HEK293 (cell line): Measurements from ENCODE around the gene GCK.

ENCODE experiments used
- CTCF ChIA-PET: fragments of 350-600 bp; formaldehyde crosslinking; extraction: SDS; loops from one replicate; lab custom pipeline; 2021; ENCODE audit warnings: antibody characterized with exemption; lab: Yijun Ruan, JAX
- POLR2A ChIA-PET: fragments of 300-600 bp; formaldehyde crosslinking; extraction: SDS; loops from one replicate; lab custom pipeline; 2020; ENCODE audit warnings: antibody characterized with exemption, inconsistent platforms; lab: Yijun Ruan, JAX
- H3K27ac ChIP-seq: fragments of 200-500 bp; sonication (Bioruptor generic); 2 replicates; pipeline ENCODE4 v1.5.1; 2014; ENCODE audit warnings: low read depth, low read length, control low read depth, inconsistent platforms; ENCODE audit errors: extremely low read depth
- H3K36me3 ChIP-seq, 2 experiments: fragments of 200-500 bp in 1 of 2; sonication (Bioruptor generic) in 1 of 2; 1 replicate in 1 of 2; 2 replicates in 1 of 2; pipeline ENCODE4 v1.5.1; 2014 to 2017; ENCODE audit warnings: inconsistent platforms in 2 of 2, low read length in 2 of 2; ENCODE audit not compliant: control insufficient read depth in 2 of 2, insufficient read depth in 1 of 2
- H3K4me1 ChIP-seq: fragments of 200-500 bp; sonication (Bioruptor generic); 2 replicates; pipeline ENCODE4 v1.5.1; 2014; ENCODE audit warnings: mild to moderate bottlenecking, low read length, inconsistent platforms; ENCODE audit not compliant: control insufficient read depth, insufficient read depth
- H3K4me3 ChIP-seq: 2 replicates; pipeline ENCODE4 v1.5.1; 2011; ENCODE audit warnings: low read depth, mild to moderate bottlenecking, control low read depth, low read length, moderate library complexity
- H3K9me3 ChIP-seq: fragments of 200-500 bp; sonication (Bioruptor generic); 2 replicates; pipeline ENCODE4 v1.5.1; 2014; ENCODE audit warnings: low read depth, low read length, inconsistent platforms; ENCODE audit not compliant: control insufficient read depth, insufficient read depth
- EGR2 ChIP-seq: fragments of 450-650 bp; formaldehyde crosslinking; IDR thresholded peaks from 2 replicates; pipeline ENCODE4 v1.5.1; 2016; ENCODE audit warnings: low read depth, missing biosample characterization, missing genetic modification characterization
- PRDM10 ChIP-seq: fragments of 450-650 bp; formaldehyde crosslinking; IDR thresholded peaks from 2 replicates; pipeline ENCODE4 v1.5.1; 2016; ENCODE audit warnings: missing biosample characterization, missing genetic modification characterization
- ZBTB8A ChIP-seq: fragments of 450-650 bp; formaldehyde crosslinking; IDR thresholded peaks from 2 replicates; pipeline ENCODE4 v1.5.1; 2016; ENCODE audit warnings: missing biosample characterization, missing genetic modification characterization
- ZFHX2 ChIP-seq: fragments of 450-650 bp; formaldehyde crosslinking; conservative IDR thresholded peaks from 2 replicates; pipeline ENCODE4 v1.5.1; 2016; ENCODE audit warnings: missing biosample characterization, missing genetic modification characterization
- ZIC2 ChIP-seq: fragments of 450-650 bp; formaldehyde crosslinking; IDR thresholded peaks from 2 replicates; pipeline ENCODE4 v1.5.1; 2016; ENCODE audit warnings: missing biosample characterization, missing genetic modification characterization
- ZNF184 ChIP-seq: fragments of 450-650 bp; IDR thresholded peaks from 2 replicates; pipeline ENCODE4 v1.5.1; 2018; ENCODE audit warnings: missing biosample characterization, mild to moderate bottlenecking, missing genetic modification characterization
- ZNF324 ChIP-seq: fragments of 450-650 bp; formaldehyde crosslinking; IDR thresholded peaks from 2 replicates; pipeline ENCODE4 v1.5.1; 2016; ENCODE audit warnings: missing biosample characterization, missing genetic modification characterization
- ZNF639 ChIP-seq: fragments of 450-650 bp; formaldehyde crosslinking; IDR thresholded peaks from 2 replicates; pipeline ENCODE4 v1.5.1; 2016; ENCODE audit warnings: missing biosample characterization, missing genetic modification characterization
- TF ChIP-seq, protein P1 (sequence below): fragments of 450-650 bp; formaldehyde crosslinking; IDR thresholded peaks from 2 replicates; pipeline ENCODE4 v1.5.1; 2016; ENCODE audit warnings: missing biosample characterization, missing genetic modification characterization
- TF ChIP-seq, protein P2 (sequence below): fragments of 450-650 bp; formaldehyde crosslinking; IDR thresholded peaks from 2 replicates; pipeline ENCODE4 v1.5.1; 2016; ENCODE audit warnings: missing biosample characterization, missing genetic modification characterization
- TF ChIP-seq, protein P3 (sequence below): fragments of 450-650 bp; formaldehyde crosslinking; IDR thresholded peaks from 2 replicates; pipeline ENCODE4 v1.5.1; 2016; ENCODE audit warnings: missing biosample characterization, missing genetic modification characterization
- TF ChIP-seq, protein P4 (sequence below): fragments of 450-650 bp; formaldehyde crosslinking; IDR thresholded peaks from 2 replicates; pipeline ENCODE4 v1.5.1; 2016; ENCODE audit warnings: missing biosample characterization, missing genetic modification characterization

The GCK gene

DNA sequence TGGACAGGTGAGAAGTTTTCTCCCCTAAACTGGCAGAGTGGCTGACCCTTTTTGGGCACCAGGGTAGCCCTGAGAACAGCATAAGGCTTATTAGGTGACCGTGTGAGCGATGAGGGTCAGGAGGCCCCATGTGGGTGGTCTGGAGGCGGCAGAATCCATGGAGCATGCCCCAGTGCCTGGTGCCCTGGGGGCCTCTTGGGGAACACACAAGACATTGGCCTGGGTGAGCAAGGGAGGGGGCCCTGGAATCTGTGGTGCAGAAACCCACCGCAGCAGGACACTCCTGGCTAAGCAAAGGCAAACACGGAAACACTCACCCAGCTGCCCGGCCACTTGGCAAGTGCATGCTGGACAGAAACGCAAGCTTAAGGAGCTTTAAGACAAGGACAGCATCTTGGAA, 41.0 kb upstream of the GCK start:
- peak; percentile 41; the same call in 1 of the 2 replicates for TF ChIP-seq EGR2 (tag by site-specific recombination)
- TF ChIP-seq ZNF324 (tag by site-specific recombination) = no peak
- TF ChIP-seq, protein P1, sequence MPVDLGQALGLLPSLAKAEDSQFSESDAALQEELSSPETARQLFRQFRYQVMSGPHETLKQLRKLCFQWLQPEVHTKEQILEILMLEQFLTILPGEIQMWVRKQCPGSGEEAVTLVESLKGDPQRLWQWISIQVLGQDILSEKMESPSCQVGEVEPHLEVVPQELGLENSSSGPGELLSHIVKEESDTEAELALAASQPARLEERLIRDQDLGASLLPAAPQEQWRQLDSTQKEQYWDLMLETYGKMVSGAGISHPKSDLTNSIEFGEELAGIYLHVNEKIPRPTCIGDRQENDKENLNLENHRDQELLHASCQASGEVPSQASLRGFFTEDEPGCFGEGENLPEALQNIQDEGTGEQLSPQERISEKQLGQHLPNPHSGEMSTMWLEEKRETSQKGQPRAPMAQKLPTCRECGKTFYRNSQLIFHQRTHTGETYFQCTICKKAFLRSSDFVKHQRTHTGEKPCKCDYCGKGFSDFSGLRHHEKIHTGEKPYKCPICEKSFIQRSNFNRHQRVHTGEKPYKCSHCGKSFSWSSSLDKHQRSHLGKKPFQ = no peak
- TF ChIP-seq ZFHX2 (tag by site-specific recombination) = peak; percentile 46; the same call in 1 of the 2 replicates
- Histone ChIP-seq H3K9me3 (no peaks in the 10 kb centered on the region), H3K27ac (no peak overlapping the region), H3K4me1 (no peaks in the 10 kb centered on the region), H3K4me3 (no peak overlapping the region), H3K36me3 (no peaks in the 10 kb centered on the region)
- ChIA-PET CTCF (interaction anchor here (0.9 kb wide), 1 partner anchor 16 kb away, joined by 3 read pairs; no protein-coding TSS in a partner anchor), POLR2A (no interaction called here)

- H3K4me3 ChIP-seq = no peak overlapping the region
- H3K36me3 ChIP-seq = no peaks in the 10 kb centered on the region
- no peaks in the 10 kb centered on the region for H3K9me3 ChIP-seq
- no peaks in the 10 kb centered on the region for H3K4me1 ChIP-seq
- TF ChIP-seq ZNF639 (tag by site-specific recombination) = no peak
- TF ChIP-seq, protein P2, sequence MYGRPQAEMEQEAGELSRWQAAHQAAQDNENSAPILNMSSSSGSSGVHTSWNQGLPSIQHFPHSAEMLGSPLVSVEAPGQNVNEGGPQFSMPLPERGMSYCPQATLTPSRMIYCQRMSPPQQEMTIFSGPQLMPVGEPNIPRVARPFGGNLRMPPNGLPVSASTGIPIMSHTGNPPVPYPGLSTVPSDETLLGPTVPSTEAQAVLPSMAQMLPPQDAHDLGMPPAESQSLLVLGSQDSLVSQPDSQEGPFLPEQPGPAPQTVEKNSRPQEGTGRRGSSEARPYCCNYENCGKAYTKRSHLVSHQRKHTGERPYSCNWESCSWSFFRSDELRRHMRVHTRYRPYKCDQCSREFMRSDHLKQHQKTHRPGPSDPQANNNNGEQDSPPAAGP (tag by site-specific recombination) = no peak
- TF ChIP-seq ZIC2 (tag by site-specific recombination) = peak; percentile 44
- TF ChIP-seq, protein P3, sequence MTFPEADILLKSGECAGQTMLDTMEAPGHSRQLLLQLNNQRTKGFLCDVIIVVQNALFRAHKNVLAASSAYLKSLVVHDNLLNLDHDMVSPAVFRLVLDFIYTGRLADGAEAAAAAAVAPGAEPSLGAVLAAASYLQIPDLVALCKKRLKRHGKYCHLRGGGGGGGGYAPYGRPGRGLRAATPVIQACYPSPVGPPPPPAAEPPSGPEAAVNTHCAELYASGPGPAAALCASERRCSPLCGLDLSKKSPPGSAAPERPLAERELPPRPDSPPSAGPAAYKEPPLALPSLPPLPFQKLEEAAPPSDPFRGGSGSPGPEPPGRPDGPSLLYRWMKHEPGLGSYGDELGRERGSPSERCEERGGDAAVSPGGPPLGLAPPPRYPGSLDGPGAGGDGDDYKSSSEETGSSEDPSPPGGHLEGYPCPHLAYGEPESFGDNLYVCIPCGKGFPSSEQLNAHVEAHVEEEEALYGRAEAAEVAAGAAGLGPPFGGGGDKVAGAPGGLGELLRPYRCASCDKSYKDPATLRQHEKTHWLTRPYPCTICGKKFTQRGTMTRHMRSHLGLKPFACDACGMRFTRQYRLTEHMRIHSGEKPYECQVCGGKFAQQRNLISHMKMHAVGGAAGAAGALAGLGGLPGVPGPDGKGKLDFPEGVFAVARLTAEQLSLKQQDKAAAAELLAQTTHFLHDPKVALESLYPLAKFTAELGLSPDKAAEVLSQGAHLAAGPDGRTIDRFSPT (tag by site-specific recombination) = 0 out of 2 replicates have a peak, but pooled peaks have one; percentile 25
- POLR2A ChIA-PET = no interaction called here
- no peak overlapping the region for H3K27ac ChIP-seq
- CTCF ChIA-PET = interaction anchor here (0.9 kb wide), 1 partner anchor 16 kb away, joined by 3 read pairs; no protein-coding TSS in a partner anchor
Observed at GRCh38 chr7:44229546-44230105, 40.4 kb upstream of the GCK start.

GRCh38 chr7:44228571-44229350, 39.5 kb upstream of the GCK start:
- TF ChIP-seq ZBTB8A (tag by site-specific recombination) (no peak), ZNF184 (tag by site-specific recombination) (no peak), PRDM10 (no peak)
- TF ChIP-seq, protein P4, sequence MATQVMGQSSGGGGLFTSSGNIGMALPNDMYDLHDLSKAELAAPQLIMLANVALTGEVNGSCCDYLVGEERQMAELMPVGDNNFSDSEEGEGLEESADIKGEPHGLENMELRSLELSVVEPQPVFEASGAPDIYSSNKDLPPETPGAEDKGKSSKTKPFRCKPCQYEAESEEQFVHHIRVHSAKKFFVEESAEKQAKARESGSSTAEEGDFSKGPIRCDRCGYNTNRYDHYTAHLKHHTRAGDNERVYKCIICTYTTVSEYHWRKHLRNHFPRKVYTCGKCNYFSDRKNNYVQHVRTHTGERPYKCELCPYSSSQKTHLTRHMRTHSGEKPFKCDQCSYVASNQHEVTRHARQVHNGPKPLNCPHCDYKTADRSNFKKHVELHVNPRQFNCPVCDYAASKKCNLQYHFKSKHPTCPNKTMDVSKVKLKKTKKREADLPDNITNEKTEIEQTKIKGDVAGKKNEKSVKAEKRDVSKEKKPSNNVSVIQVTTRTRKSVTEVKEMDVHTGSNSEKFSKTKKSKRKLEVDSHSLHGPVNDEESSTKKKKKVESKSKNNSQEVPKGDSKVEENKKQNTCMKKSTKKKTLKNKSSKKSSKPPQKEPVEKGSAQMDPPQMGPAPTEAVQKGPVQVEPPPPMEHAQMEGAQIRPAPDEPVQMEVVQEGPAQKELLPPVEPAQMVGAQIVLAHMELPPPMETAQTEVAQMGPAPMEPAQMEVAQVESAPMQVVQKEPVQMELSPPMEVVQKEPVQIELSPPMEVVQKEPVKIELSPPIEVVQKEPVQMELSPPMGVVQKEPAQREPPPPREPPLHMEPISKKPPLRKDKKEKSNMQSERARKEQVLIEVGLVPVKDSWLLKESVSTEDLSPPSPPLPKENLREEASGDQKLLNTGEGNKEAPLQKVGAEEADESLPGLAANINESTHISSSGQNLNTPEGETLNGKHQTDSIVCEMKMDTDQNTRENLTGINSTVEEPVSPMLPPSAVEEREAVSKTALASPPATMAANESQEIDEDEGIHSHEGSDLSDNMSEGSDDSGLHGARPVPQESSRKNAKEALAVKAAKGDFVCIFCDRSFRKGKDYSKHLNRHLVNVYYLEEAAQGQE (tag by site-specific recombination) = peak; percentile 47; the same call in 1 of the 2 replicates

More at GRCh38 chr7:44228571-44229350, 39.5 kb upstream of the GCK start:
- no peaks in the 10 kb centered on the region for H3K9me3 ChIP-seq
- no peak overlapping the region for H3K27ac ChIP-seq
- H3K36me3 ChIP-seq = no peaks in the 10 kb centered on the region
- no peak overlapping the region for H3K4me3 ChIP-seq
- ChIA-PET POLR2A (no interaction called here), CTCF (interaction anchor here (1.0 to 1.3 kb wide), 2 partner anchors 12 to 16 kb away, joined by 3 read pairs; no protein-coding TSS in a partner anchor)
- no peaks in the 10 kb centered on the region; the same call in 1 of the 2 replicates for H3K4me1 ChIP-seq
